ENCODE data around the gene NEMF. TPM values are rescaled to one million over a fixed set of nuclear protein-coding genes. Genes with fewer than 3 reads are reported as not detected.

NEMF gene
- total RNA-seq, 1 donor from 2014 or later, result 61.5 TPM

DNA sequence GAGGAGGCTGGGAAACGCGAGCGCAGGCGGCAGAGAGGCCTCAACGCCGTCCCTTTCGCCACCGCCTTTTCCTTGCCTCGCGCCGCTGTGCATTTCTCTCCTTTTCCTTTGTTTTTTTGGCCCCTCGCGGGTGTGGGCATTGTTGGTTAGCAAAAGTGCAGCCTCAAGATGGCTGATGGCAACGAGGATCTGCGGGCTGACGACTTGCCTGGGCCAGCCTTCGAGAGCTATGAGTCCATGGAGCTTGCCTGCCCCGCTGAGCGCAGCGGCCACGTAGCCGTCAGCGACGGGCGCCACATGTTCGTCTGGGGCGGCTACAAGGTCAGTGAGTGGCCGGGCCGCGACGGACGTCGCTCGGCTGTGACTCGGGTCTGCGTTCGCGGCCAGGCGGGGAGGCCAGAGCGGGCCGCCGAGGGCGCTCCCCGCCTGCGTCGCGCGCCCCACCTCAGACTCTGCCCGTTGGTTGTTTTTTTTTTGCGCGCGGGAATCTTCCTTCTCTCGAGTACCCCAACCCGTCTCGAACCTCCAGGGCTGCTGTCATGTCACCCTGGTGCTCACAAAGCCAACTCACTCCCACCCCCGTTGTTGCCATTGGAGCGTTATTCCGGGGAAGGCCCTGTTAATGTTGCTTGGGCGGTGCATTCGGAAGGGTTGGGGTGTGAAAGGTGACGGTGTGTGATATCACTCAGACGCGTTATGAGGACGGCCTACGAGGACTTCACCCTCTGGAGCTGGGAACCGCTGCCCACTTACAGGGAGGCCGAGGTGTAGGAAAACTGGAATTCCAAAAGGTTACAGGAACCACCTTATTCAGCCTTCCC is 84.1 kb downstream of the NEMF start:
- TF ChIP-seq EZH2 (IDR thresholded peaks at IDR 0.05; ENCODE audit: insufficient read depth, low read length), result no peak
- TF ChIP-seq, protein P1, sequence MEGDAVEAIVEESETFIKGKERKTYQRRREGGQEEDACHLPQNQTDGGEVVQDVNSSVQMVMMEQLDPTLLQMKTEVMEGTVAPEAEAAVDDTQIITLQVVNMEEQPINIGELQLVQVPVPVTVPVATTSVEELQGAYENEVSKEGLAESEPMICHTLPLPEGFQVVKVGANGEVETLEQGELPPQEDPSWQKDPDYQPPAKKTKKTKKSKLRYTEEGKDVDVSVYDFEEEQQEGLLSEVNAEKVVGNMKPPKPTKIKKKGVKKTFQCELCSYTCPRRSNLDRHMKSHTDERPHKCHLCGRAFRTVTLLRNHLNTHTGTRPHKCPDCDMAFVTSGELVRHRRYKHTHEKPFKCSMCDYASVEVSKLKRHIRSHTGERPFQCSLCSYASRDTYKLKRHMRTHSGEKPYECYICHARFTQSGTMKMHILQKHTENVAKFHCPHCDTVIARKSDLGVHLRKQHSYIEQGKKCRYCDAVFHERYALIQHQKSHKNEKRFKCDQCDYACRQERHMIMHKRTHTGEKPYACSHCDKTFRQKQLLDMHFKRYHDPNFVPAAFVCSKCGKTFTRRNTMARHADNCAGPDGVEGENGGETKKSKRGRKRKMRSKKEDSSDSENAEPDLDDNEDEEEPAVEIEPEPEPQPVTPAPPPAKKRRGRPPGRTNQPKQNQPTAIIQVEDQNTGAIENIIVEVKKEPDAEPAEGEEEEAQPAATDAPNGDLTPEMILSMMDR (IDR thresholded peaks at IDR 0.05; ENCODE audit: insufficient read depth, low read depth, low read length), result no peak
- Mint-ChIP-seq H3K27me3 (ENCODE audit: low read depth, unreplicated experiment) (no peaks in the 10 kb centered on the region), H3K4me3 (ENCODE audit: unreplicated experiment) (peak overlapping the region; percentile 98), H3K36me3 (ENCODE audit: low read depth, unreplicated experiment) (no peaks in the 10 kb centered on the region), H3K9me3 (ENCODE audit: unreplicated experiment) (no peaks in the 10 kb centered on the region), H3K27ac (ENCODE audit: unreplicated experiment) (peak overlapping the region; percentile 99), H3K4me1 (ENCODE audit: low read depth, unreplicated experiment) (peaks cover 14% of the 10 kb centered on the region)
- peak overlapping the region; percentile 96 for H3K27ac ChIP-seq (ENCODE audit: low read depth, low read length)
- peak overlapping the region; percentile 78 for H2AFZ ChIP-seq (ENCODE audit: low read depth, low read length)
- peak; percentile 68 for DNase-seq (ENCODE audit: low read depth)
- no peaks in the 10 kb centered on the region for H3K27me3 ChIP-seq (ENCODE audit: insufficient read depth, low read length)
- H3K4me1 ChIP-seq (ENCODE audit: insufficient read depth, low read length), result peaks cover 29% of the 10 kb centered on the region
- peak overlapping the region; percentile 100 for H3K9ac ChIP-seq (ENCODE audit: low read length)
- peaks cover 22% of the 10 kb centered on the region for H4K20me1 ChIP-seq (ENCODE audit: insufficient read depth, low read length)
- H3K79me2 ChIP-seq (ENCODE audit: insufficient read depth, low read length), result peaks cover 37% of the 10 kb centered on the region
- H3K4me3 ChIP-seq (ENCODE audit: insufficient read depth, low read depth, low read length), result peak overlapping the region; percentile 95
- no peak for FAIRE-seq
- no peaks in the 10 kb centered on the region for H3K9me3 ChIP-seq (ENCODE audit: insufficient read depth, low read depth, low read length)
- H3K36me3 ChIP-seq (ENCODE audit: insufficient read depth, low read length), result peaks cover 2% of the 10 kb centered on the region
- H3K4me2 ChIP-seq (ENCODE audit: low read length), result peak overlapping the region; percentile 96

DNA sequence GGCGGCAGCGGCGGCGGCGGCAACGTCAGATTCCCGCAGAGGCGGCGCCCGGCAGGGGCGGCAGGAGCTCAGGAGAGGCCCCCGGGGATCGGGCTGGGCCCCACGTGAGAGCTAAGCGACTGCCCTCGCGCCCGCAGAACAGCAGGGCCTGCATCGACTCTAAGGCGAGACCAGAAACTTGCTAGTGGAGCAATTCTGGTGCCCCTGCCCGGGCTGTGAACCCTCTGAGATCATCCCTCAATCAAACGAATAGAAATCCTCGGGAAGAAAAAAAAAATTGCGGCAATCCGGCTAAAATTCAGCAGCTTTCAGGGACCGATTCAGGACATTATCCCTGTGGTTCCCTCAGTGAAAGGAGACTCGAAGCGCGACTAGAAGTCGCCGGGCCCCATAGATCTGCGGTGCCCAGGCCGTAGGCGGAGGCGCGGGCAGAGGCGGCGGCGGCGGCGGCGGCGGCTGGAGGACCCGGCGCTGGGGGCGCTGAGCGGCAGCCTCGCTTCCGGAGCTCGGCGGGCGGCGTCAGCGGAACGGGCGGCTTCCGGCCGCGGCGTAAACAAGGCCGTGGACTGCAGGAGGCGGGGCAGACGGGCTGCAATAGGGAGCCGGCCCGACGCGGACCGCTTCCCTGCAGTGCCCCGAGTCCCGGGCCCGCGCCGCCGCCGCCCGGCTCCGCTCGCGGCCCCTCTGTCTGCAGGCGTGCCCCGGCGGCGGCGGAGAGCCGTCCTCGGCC is 84.9 kb downstream of the NEMF start, which contains the start of gene KLHDC2:
KLHDC2 (plus strand) TSS at position 583 of the 730 bp plus-strand sequence. CDS start 316 bp downstream, outside the sequence.
- TF ChIP-seq EZH2 (IDR thresholded peaks at IDR 0.05; ENCODE audit: insufficient read depth, low read length), result no peak
- TF ChIP-seq, protein P1 (IDR thresholded peaks at IDR 0.05; ENCODE audit: insufficient read depth, low read depth, low read length), result no peak
- peaks cover 22% of the 10 kb centered on the region for H4K20me1 ChIP-seq (ENCODE audit: insufficient read depth, low read length)
- peak within 1 kb of the TSS; percentile 100 for H3K9ac ChIP-seq (ENCODE audit: low read length)
- H2AFZ ChIP-seq (ENCODE audit: low read depth, low read length), result peak within 1 kb of the TSS; percentile 78
- peaks cover 37% of the 10 kb centered on the region for H3K79me2 ChIP-seq (ENCODE audit: insufficient read depth, low read length)
- Mint-ChIP-seq H3K27ac (ENCODE audit: unreplicated experiment) (peak within 1 kb of the TSS; percentile 99), H3K27me3 (ENCODE audit: low read depth, unreplicated experiment) (no peaks in the 10 kb centered on the region), H3K9me3 (ENCODE audit: unreplicated experiment) (no peaks in the 10 kb centered on the region), H3K36me3 (ENCODE audit: low read depth, unreplicated experiment) (no peaks in the 10 kb centered on the region), H3K4me3 (ENCODE audit: unreplicated experiment) (peak within 1 kb of the TSS; percentile 98), H3K4me1 (ENCODE audit: low read depth, unreplicated experiment) (peaks cover 14% of the 10 kb centered on the region)
- H3K27me3 ChIP-seq (ENCODE audit: insufficient read depth, low read length), result no peaks in the 10 kb centered on the region
- H3K4me3 ChIP-seq (ENCODE audit: insufficient read depth, low read depth, low read length), result peak within 1 kb of the TSS; percentile 95
- peaks cover 31% of the 10 kb centered on the region for H3K4me1 ChIP-seq (ENCODE audit: insufficient read depth, low read length)
- H3K36me3 ChIP-seq (ENCODE audit: insufficient read depth, low read length), result peaks cover under 1% of the 10 kb centered on the region
- H3K9me3 ChIP-seq (ENCODE audit: insufficient read depth, low read depth, low read length), result no peaks in the 10 kb centered on the region
- H3K27ac ChIP-seq (ENCODE audit: low read depth, low read length), result peak within 1 kb of the TSS; percentile 96
- DNase-seq (ENCODE audit: low read depth) (peak; percentile 75), FAIRE-seq (no peak)
- H3K4me2 ChIP-seq (ENCODE audit: low read length), result peak within 1 kb of the TSS; percentile 96
